SJCRH30 (cell line): ENCODE measurements around the gene STIM1. TPM values are rescaled to one million over a fixed set of nuclear protein-coding genes. Genes with fewer than 3 reads are reported as not detected.

ENCODE experiments used
- DNase-seq, 2 experiments: peaks; one replicate each; pipeline ENCODE4 v3.0.0-alpha.2; 2015 to 2020
- H3K27ac ChIP-seq: fragments of 250-450 bp; sonication (Bioruptor Pico); 2 replicates; pipeline ENCODE4 v1.5.1; 2020; ENCODE audit warnings: mild to moderate bottlenecking, moderate library complexity
- H3K27me3 ChIP-seq: fragments of 250-450 bp; sonication (Bioruptor Pico); 2 replicates; pipeline ENCODE4 v1.5.1; 2020; ENCODE audit warnings: mild to moderate bottlenecking, moderate library complexity
- H3K36me3 ChIP-seq: fragments of 250-450 bp; sonication (Bioruptor Pico); 2 replicates; pipeline ENCODE4 v1.5.1; 2020; ENCODE audit warnings: mild to moderate bottlenecking, moderate library complexity
- H3K4me1 ChIP-seq: fragments of 250-450 bp; sonication (Bioruptor Pico); 2 replicates; pipeline ENCODE4 v1.5.1; 2020; ENCODE audit warnings: mild to moderate bottlenecking, moderate library complexity
- H3K4me3 ChIP-seq: fragments of 250-450 bp; sonication (Bioruptor Pico); 2 replicates; pipeline ENCODE4 v1.5.1; 2020; ENCODE audit warnings: mild to moderate bottlenecking, moderate library complexity
- H3K9me3 ChIP-seq: fragments of 250-450 bp; sonication (Bioruptor Pico); replicated peaks from 2 replicates; pipeline ENCODE4 v1.5.1; 2020; ENCODE audit warnings: mild to moderate bottlenecking, moderate library complexity
- total RNA-seq: library from RNA; depleted of rRNA; stranded (reverse); fragments of >200 nt; shearing (Covaris generic); gene quantifications from 2 replicates; pipeline ENCODE4 v1.2.3, GENCODE V29; 2014

STIM1 gene
- total RNA-seq, 1 experiment from 2014 or later, result 14.7 TPM

GRCh38 chr11:3877364-3878257, 22.1 kb downstream of the STIM1 start:
- H3K4me3 ChIP-seq, result no peak overlapping the region
- H3K36me3 ChIP-seq, result no peaks in the 10 kb centered on the region
- DNase-seq, result no peak
- H3K27me3 ChIP-seq, result no peaks in the 10 kb centered on the region
- H3K27ac ChIP-seq, result no peak overlapping the region
- H3K9me3 ChIP-seq, result no peaks in the 10 kb centered on the region
- peaks cover 4% of the 10 kb centered on the region; the same call in 1 of the 2 replicates for H3K4me1 ChIP-seq

DNA sequence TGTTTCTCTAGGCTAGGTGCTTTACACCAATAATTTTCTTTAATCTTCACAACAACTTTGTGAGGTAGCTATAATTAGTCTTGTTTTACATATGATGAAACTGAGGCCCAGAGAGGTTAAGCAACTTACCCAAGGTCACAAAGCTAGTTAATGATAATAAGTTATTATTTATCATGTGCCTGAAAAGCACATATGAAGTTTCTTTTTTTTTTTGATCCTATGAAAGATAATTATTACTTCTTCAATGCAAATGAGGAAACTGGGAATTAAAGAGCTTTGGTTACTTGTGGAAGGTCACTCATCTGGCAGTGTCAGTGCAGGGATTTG, 22.8 kb downstream of the STIM1 start:
- Histone ChIP-seq H3K36me3 (no peaks in the 10 kb centered on the region), H3K4me1 (peaks cover 4% of the 10 kb centered on the region; the same call in 1 of the 2 replicates), H3K27me3 (no peaks in the 10 kb centered on the region), H3K27ac (no peak overlapping the region), H3K4me3 (no peak overlapping the region), H3K9me3 (no peaks in the 10 kb centered on the region)
- DNase-seq, result no peak

DNA sequence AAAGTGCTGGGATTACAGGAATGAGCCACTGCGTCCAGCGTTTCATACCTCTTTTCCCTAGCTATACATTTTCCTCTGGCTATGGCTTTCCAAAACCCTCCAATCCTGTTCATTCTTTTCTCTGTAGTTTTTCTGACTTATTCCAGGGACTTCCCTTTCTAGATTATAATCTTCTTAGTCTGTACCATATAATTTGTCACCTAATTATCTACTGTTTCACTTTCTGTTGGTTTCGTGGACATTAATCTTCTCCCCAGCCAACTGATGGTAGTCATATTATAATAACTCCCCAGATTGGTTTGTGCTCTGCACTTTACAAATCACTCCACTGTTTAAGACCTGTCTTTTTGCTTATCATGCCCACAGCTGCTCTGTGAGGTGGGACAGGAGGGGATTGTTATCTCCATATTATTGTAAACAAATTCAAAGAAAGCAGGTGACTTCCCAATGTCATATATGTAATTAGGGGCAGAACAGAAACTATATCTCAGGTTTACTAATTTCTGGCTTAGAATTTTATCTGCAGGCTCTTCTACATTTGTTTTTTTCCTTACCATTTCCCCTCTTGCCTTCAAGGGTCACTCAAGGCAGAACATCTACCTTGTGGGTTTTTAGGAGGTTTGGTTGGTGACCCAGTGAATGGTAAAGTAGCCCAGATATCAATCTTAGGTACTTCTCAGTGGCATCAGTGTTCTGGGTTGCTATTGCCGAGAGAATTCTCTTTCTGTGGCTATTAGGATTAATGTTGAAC, 23.9 kb downstream of the STIM1 start:
- H3K4me3 ChIP-seq, result no peak overlapping the region
- no peak overlapping the region for H3K27ac ChIP-seq
- no peaks in the 10 kb centered on the region for H3K36me3 ChIP-seq
- no peak for DNase-seq
- H3K27me3 ChIP-seq, result no peaks in the 10 kb centered on the region
- H3K9me3 ChIP-seq, result no peaks in the 10 kb centered on the region
- no peaks in the 10 kb centered on the region for H3K4me1 ChIP-seq

DNA sequence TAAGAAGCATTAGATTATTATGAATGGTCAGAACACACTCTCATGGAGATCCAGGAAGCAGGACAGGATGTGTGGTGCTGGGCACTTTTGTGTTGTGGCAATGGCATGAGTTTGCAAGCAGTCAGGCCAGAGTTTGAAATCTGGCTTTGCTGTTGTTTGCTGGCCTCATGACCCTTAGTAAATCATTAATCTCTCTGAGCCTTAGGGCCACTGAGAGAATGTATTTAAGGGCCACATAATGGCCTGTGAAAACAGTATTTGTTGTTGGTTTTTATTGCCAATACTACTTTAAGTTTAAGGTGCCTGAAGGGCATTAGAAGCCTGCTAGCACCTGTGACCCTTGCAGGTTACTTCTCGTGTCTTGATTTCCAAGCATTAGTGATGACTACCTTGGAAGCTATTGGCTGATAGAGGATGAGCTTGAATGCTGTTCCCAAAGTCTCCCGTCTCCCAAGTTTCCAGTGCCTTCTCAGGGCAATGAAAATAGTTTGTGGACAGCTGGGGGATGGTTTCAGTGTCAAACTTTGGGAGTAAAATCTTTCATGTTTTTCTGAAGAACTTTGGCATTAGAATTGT, 24.6 kb downstream of the STIM1 start:
- Histone ChIP-seq H3K27me3 (no peaks in the 10 kb centered on the region), H3K4me1 (no peaks in the 10 kb centered on the region), H3K36me3 (no peaks in the 10 kb centered on the region), H3K27ac (no peak overlapping the region), H3K9me3 (no peaks in the 10 kb centered on the region), H3K4me3 (no peak overlapping the region)
- no peak for DNase-seq

GRCh38 chr11:3880724-3881123, 25.3 kb downstream of the STIM1 start:
- H3K27me3 ChIP-seq, result no peaks in the 10 kb centered on the region
- no peaks in the 10 kb centered on the region for H3K9me3 ChIP-seq
- DNase-seq, result peak in 1 of 2 experiments; percentile 15
- H3K4me1 ChIP-seq, result no peaks in the 10 kb centered on the region
- H3K36me3 ChIP-seq, result no peaks in the 10 kb centered on the region
- no peak overlapping the region for H3K4me3 ChIP-seq
- H3K27ac ChIP-seq, result no peak overlapping the region

- no peaks in the 10 kb centered on the region for H3K9me3 ChIP-seq
- H3K4me3 ChIP-seq, result no peak overlapping the region
- no peaks in the 10 kb centered on the region for H3K27me3 ChIP-seq
- H3K4me1 ChIP-seq, result no peaks in the 10 kb centered on the region
- DNase-seq, result no peak
- H3K27ac ChIP-seq, result no peak overlapping the region
- no peaks in the 10 kb centered on the region for H3K36me3 ChIP-seq
Measured at GRCh38 chr11:3882655-3883054, 27.2 kb downstream of the STIM1 start.

DNA sequence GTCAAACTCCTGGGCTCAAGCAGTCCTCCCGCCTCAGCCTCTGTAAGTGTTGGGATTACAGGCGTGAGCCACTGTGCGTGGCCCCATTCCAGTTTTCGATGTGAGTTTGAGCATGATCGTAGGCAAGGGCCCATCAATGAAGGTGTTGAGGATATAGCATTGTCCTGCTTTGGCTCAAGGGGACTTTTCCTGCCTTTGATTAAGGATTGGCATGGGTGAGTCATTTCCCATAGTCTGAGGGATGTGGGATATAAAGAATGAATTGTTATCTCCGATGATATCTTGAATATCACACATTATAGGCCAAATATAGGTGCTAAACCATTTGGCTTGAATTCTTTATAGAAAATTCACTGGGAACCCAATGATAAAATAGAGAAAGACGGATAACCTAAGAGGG, 30.4 kb downstream of the STIM1 start:
- DNase-seq, result no peak
- Histone ChIP-seq H3K4me1 (no peaks in the 10 kb centered on the region), H3K4me3 (no peak overlapping the region), H3K9me3 (no peaks in the 10 kb centered on the region), H3K36me3 (no peaks in the 10 kb centered on the region), H3K27me3 (no peaks in the 10 kb centered on the region), H3K27ac (no peak overlapping the region)

DNA sequence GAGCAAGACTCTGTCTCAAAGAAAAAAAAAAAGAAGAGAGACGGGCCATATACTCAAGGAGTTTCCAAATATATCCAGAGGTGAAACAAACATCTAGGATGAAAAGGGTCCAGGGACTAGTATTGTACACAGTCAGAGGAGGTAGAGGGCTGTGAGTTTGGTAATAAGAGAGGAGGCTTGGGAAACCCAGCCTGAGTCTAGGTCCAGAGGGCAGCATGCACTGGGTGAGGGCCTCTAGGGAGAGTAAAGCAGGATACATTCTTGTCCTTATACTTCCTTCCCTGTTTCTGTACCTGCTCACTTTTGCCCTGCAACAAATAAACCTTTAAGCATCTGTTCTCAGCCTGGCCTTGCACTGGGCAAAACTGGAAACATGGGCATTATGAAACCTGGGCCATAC, 31.5 kb downstream of the STIM1 start:
- H3K36me3 ChIP-seq, result no peaks in the 10 kb centered on the region
- H3K27ac ChIP-seq, result no peak overlapping the region
- no peak for DNase-seq
- no peaks in the 10 kb centered on the region for H3K9me3 ChIP-seq
- H3K27me3 ChIP-seq, result no peaks in the 10 kb centered on the region
- H3K4me3 ChIP-seq, result no peak overlapping the region
- no peaks in the 10 kb centered on the region for H3K4me1 ChIP-seq

DNA sequence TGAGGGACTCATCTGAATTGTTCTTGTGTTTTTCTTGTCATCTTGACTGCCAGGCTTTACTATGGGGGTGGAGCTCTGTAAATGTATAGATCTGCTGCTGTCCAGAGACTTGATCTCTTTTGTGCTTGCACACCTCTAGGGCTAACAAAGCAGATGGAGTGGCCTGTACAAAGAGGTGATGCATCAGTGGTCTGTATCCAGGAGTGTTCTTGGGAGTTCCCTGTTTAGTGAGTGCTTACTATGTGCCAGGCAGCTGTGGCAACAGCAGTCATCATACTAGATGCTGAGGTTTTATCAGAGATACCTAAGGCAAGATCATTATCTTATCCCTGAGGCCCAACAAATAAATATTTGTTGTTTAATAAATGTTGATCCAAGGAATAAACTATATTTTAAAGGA, 33.4 kb downstream of the STIM1 start:
- Histone ChIP-seq H3K4me1 (no peaks in the 10 kb centered on the region), H3K27me3 (no peaks in the 10 kb centered on the region), H3K4me3 (no peak overlapping the region), H3K9me3 (no peaks in the 10 kb centered on the region), H3K36me3 (no peaks in the 10 kb centered on the region), H3K27ac (no peak overlapping the region)
- no peak for DNase-seq

DNA sequence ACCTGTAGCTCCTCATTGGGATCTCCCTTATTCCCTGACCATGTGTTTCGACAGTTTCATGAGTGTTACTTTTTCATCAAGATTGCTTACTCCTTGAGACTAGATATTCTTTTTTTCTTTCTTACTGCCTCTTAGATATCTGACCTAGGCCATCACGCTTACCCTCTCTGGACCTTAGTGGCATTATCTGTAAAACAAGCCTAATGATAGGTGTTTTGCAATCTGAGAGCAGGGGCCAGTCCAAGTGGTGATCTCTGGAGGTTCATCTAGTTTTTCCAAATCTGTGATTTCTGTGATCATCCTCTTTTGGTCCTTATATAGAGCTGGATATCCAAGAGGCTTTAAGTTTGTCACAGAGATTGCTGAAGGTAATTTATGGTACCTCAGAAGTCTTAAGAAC, 34.5 kb downstream of the STIM1 start:
- H3K9me3 ChIP-seq, result no peaks in the 10 kb centered on the region
- H3K36me3 ChIP-seq, result no peaks in the 10 kb centered on the region
- H3K27ac ChIP-seq, result no peak overlapping the region
- no peaks in the 10 kb centered on the region for H3K4me1 ChIP-seq
- DNase-seq, result no peak
- H3K4me3 ChIP-seq, result no peak overlapping the region
- no peaks in the 10 kb centered on the region for H3K27me3 ChIP-seq

- H3K4me1 ChIP-seq, result no peaks in the 10 kb centered on the region
- H3K27me3 ChIP-seq, result no peaks in the 10 kb centered on the region
- H3K9me3 ChIP-seq, result no peaks in the 10 kb centered on the region
- no peak for DNase-seq
- no peak overlapping the region for H3K27ac ChIP-seq
- no peaks in the 10 kb centered on the region for H3K36me3 ChIP-seq
- no peak overlapping the region for H3K4me3 ChIP-seq
Measured at GRCh38 chr11:3890806-3891205, 35.3 kb downstream of the STIM1 start.

DNA sequence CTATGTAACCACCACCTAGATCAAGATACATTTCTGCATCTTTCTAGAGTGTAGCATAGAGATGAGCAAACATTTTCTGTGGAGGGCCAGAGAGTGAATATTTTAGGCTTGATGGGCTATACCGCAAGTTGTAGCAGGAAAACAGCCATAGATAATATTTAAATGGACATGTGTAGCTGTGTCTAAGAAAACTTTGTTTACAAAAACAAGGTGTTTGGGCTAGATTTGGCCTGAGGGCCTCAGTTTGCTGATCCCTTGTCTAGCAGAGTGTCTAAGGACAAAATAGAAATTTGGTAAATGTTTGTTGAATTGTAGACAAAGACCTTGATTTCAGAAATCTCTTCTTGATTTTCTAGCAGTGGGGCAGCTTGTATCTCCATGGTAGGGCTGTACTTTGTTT, 36.3 kb downstream of the STIM1 start:
- Histone ChIP-seq H3K4me3 (no peak overlapping the region), H3K4me1 (no peaks in the 10 kb centered on the region), H3K9me3 (no peaks in the 10 kb centered on the region)

GRCh38 chr11:3892156-3892555, 36.7 kb downstream of the STIM1 start:
- H3K27me3 ChIP-seq, result no peaks in the 10 kb centered on the region
- no peak overlapping the region for H3K4me3 ChIP-seq
- no peaks in the 10 kb centered on the region for H3K36me3 ChIP-seq
- H3K27ac ChIP-seq, result no peak overlapping the region
- no peak for DNase-seq
- no peaks in the 10 kb centered on the region for H3K4me1 ChIP-seq
- no peaks in the 10 kb centered on the region for H3K9me3 ChIP-seq

More for the DNA sequence above, 36.3 kb downstream of the STIM1 start:
- Histone ChIP-seq H3K36me3 (no peaks in the 10 kb centered on the region), H3K27ac (no peak overlapping the region), H3K27me3 (no peaks in the 10 kb centered on the region)
- no peak for DNase-seq

GRCh38 chr11:3893311-3893710, 37.8 kb downstream of the STIM1 start:
- DNase-seq, result no peak
- no peaks in the 10 kb centered on the region for H3K36me3 ChIP-seq
- H3K4me3 ChIP-seq, result no peak overlapping the region
- no peaks in the 10 kb centered on the region for H3K9me3 ChIP-seq
- no peaks in the 10 kb centered on the region for H3K4me1 ChIP-seq
- H3K27me3 ChIP-seq, result no peaks in the 10 kb centered on the region
- H3K27ac ChIP-seq, result no peak overlapping the region

- no peak overlapping the region for H3K27ac ChIP-seq
Measured at GRCh38 chr11:3894128-3894731, 38.8 kb downstream of the STIM1 start.

More at GRCh38 chr11:3894128-3894731, 38.8 kb downstream of the STIM1 start:
- no peaks in the 10 kb centered on the region for H3K27me3 ChIP-seq
- H3K9me3 ChIP-seq, result no peaks in the 10 kb centered on the region
- H3K36me3 ChIP-seq, result no peaks in the 10 kb centered on the region
- DNase-seq, result no peak
- no peak overlapping the region for H3K4me3 ChIP-seq
- no peaks in the 10 kb centered on the region for H3K4me1 ChIP-seq
